EL (cell line): ENCODE results near the gene XG.
"Not testable (repeated sequence)": the region's sequence is repeated elsewhere in the genome, so short reads cannot be mapped to it uniquely, and the experiment has no call there.

Experiments used
- DNase-seq: peaks from one replicate; pipeline ENCODE4 v3.0.0-alpha.2; 2016

XG gene, protein sequence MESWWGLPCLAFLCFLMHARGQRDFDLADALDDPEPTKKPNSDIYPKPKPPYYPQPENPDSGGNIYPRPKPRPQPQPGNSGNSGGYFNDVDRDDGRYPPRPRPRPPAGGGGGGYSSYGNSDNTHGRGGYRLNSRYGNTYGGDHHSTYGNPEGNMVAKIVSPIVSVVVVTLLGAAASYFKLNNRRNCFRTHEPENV

GRCh38 chrX:2751874-2752300 lies at the start of gene XG:
XG (plus strand) TSS chrX:2752040; CDS start chrX:2752275, 235 bp downstream.
- not testable (repeated sequence) for DNase-seq

GRCh38 chrX:2703991-2704369 lies 47.9 kb upstream of the XG start:
- DNase-seq: no peak

- no peak for DNase-seq
Measured at GRCh38 chrX:2705046-2705832, 46.6 kb upstream of the XG start.

GRCh38 chrX:2707334-2707760 lies 44.5 kb upstream of the XG start:
- peak; percentile 96 for DNase-seq

DNA sequence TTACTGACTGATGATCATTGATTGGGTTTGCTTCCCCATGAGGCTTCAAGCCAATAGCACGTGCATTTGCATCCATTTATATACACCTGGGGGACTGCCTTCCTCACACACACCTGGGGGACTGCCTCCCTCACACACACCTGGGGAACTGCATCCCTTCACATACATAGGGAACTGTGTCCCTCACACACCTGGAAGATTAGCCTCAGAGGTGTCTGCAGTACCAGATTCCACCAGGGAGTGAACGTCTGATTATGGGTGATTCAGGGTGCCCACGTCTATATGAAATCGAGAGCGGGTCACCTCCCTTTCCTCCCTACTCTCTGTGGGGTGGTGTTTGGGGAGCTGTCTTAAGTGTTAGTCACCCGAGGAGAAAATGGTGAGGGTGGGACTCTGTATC lies 43.8 kb upstream of the XG start:
- peak; percentile 34 for DNase-seq

DNA sequence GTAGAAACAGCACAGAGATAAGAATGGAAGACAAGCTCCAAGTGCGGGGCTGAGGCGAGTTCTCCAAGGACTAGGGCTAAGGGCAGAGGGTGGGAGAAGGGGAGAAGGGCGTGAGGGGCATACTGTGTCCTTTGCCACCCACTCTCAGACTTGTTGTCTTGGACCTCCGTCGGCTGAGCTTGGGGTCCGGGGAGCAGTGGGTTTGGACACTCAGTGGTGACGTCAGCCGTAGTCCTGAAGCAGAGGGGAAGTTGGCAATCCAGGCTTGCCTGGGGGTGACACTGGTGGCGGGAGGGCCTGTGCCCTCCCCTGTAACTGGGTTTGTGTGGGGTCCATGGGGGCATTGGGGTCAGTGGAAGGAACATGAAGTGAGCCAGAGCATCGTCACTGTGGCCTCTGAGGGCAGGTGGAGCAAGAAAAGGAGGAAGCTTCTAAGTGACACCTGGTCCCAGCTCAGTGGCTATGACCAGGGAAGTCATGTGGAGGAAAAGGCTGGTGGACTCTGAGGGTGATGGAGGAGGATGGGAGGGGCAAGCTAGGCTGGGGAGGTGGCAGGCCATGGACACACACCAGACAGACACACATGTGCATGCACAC lies 43.1 kb upstream of the XG start:
- DNase-seq: no peak

GRCh38 chrX:2709556-2709955 lies 42.3 kb upstream of the XG start:
- DNase-seq: no peak

DNA sequence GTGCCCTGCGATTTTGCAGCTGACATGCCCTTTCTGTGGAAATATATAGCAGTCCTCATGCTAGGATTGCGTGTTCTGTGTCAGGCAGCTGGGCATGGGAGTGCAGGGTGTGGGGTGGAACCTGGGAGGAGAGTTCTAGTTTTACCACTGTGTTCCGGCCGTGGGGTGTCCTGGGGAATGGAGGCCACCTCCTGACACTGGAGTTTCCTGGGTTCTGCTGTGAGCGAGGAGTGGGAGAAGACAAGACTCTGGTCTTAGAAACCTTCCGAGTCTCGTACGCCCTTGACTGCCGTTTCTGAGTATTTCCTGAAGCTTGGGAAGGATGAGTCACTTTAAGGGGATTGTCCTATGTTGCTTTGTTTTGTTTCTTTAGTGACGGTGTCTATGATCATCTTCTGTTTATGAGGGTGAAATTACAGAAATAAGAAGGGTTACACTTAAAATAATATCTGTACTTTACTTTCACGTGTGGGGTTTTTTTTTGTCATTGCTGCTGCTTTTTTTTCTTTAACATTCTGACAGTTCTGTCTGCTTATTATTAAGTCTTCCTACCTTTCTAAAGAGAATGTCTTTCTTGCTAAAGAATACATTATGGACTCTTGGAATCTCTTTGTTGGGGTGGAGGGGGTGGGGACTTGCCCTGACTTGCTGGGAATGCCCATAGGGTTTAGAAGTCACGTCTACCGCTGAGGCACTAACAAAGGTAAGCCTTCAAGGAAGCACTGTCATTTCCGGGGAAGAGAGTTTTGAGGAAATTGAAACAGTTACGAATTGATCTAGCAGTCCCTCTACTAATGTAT lies 41.6 kb upstream of the XG start:
- peak; percentile 81 for DNase-seq

- no peak for DNase-seq
Measured at GRCh38 chrX:2711441-2711840, 40.4 kb upstream of the XG start.

DNA sequence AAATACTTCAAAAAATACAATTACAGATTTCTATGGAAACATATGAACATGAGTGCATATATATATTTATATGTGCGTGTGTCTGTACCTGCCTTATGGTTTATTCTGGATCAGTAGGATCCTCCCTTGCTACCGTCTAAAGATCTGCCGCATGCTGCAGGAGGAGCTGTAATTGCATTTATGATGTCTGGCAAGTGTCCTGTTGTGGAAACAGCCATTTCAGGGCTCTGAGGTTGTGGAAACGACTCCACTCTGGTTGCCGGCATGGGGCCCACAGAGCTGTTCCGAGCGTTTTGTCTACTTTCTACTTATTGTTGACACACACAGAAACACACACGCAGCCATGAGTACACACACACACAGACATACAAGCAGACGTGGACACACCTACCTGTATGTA lies 39.4 kb upstream of the XG start:
- DNase-seq: no peak

GRCh38 chrX:2712890-2713840 lies 38.7 kb upstream of the XG start:
- DNase-seq: no peak

GRCh38 chrX:2714551-2714950 lies 37.3 kb upstream of the XG start:
- no peak for DNase-seq

DNA sequence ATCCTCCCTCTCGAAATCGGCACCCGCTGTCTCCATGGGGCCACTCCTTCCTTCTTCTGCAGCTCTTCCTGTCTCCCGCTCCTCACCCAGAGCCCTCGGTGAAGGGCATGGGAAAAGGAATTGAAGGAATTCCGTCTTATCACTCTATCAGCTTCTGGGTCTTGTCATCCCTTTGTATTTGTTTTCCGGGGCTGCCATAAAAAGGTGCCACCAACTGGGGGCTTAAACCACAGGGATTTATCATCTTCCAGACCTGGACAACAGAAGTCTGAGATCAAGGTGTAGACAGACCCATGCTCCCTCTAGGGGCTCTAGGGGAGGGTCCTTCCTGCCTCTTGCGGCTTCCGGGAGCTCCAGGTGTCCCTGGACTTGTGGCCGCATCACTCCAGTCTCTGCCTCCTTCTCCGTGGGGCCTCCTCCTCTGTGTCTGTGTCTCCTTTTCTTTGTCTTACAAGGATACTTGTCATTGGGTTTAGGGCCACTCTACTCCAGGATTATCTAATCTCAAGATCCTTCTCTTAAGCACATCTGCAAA lies 36.7 kb upstream of the XG start:
- DNase-seq: no peak

DNA sequence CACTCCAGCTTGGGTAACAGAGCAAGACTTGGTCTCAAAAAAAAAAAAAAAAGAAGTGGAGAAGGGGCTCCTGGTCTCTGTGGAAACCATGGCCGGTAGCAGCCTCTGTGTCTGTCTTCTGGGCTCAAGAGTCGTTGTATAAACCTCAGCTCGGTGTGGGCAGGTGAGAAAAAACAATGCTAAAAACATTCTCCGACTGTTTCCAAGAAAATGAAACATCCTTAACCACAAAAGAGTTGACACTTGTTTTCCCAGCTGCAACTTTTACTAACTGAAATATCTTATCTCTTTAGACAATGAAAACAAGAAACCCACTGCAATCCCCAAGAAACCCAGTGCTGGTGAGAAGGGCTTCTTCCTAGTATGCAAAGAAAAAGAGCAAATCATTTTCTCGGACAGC lies 34.5 kb upstream of the XG start:
- no peak for DNase-seq

- no peak for DNase-seq
Measured at GRCh38 chrX:2718821-2719220, 33.0 kb upstream of the XG start.

- no peak for DNase-seq
Measured at GRCh38 chrX:2719774-2720447, 31.9 kb upstream of the XG start.

DNA sequence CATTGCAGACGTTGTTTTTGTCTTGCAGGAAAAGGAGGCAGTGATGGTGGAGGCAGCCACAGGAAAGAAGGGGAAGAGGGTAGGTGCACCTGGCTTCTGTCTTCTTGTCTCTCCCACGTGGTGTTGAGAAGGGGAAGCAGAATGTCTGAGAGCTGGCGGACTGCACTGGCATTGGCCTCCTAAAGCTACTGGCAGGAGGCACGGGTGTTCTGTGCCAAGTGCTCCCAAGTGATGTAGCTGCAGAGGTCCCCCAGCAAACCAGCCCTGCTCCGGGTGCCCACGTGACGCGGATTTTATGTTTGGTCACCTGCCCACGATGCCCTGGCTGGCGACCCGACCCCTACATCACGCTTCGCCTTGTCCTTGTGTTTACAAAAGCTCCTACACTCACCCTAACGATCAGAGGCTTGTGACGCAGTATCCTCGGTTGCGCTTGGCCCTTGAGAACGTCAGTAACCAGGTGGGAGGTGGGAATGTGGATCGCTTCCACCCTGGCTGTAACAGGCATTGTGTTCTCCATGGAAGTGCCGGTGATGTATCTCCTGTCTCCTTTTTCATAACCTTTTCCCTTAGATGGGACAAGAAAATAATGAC lies 28.5 kb upstream of the XG start:
- no peak for DNase-seq

GRCh38 chrX:2727264-2727663 lies 24.6 kb upstream of the XG start:
- not testable (repeated sequence) for DNase-seq

- no peak for DNase-seq
Measured at GRCh38 chrX:2732076-2732475, 19.8 kb upstream of the XG start.

DNA sequence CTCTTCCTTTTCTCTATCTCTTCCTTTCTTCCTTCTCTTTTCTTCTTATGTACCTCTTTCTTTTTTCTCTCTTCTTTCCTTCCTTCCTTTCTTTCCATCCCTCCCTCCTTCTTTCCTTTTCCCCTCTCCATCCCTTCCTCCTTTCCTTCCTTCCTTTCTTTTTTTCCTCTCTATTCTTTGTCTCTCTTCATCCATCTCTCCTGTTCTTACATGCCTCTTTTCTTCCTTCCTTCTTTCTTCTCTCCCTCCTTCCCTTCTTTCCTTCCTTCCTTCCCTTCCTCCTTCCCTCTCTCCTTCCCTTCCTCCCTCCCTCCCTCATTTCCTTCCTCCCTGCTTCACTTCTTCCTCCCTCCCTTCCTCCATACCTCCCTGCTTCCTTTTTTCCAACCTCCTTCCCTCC lies 19.2 kb upstream of the XG start:
- DNase-seq: no peak

- DNase-seq: no peak
Measured at GRCh38 chrX:2733286-2733685, 18.6 kb upstream of the XG start.
